ENCODE results near the gene IFIT2.

DNA sequence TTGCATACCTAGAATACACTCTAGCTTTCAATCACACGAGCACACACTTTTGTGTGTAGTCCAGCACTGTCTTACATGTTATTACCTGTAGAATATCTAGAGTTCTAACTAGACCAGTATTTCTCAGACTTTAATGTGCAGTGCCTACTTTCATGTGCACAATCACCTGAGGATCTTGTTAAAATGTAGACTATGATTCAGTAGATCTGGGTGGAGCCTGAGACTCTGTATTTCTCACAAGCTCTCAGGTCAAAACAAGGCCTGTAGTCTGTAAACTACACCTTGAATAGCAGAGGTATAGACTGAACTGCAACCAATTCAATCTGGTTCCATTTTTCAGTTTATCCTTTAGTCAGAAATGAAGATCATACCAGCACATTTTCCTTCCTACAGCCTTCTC is 11.1 kb downstream of the IFIT2 start:
- TF ChIP-seq POLR2AphosphoS5 (IDR thresholded peaks at IDR 0.05; ENCODE audit: low read depth, low read length): no peak
- TF ChIP-seq, protein P1, sequence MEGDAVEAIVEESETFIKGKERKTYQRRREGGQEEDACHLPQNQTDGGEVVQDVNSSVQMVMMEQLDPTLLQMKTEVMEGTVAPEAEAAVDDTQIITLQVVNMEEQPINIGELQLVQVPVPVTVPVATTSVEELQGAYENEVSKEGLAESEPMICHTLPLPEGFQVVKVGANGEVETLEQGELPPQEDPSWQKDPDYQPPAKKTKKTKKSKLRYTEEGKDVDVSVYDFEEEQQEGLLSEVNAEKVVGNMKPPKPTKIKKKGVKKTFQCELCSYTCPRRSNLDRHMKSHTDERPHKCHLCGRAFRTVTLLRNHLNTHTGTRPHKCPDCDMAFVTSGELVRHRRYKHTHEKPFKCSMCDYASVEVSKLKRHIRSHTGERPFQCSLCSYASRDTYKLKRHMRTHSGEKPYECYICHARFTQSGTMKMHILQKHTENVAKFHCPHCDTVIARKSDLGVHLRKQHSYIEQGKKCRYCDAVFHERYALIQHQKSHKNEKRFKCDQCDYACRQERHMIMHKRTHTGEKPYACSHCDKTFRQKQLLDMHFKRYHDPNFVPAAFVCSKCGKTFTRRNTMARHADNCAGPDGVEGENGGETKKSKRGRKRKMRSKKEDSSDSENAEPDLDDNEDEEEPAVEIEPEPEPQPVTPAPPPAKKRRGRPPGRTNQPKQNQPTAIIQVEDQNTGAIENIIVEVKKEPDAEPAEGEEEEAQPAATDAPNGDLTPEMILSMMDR (IDR thresholded peaks at IDR 0.05): no peak
